Hepatocyte (in vitro differentiated cells): ENCODE data around the gene CHST11. TPM values are rescaled to one million over a fixed set of nuclear protein-coding genes. Genes with fewer than 3 reads are reported as not detected.

ENCODE experiments used
- DNase-seq: peaks from one replicate; pipeline ENCODE4 v3.0.0-alpha.2; 2016; ENCODE audit warnings: low spot score
- H2AFZ ChIP-seq: fragments of 200-600 bp; sonication (generic); 2 replicates; pipeline ENCODE4 v1.6.0; 2016; ENCODE audit warnings: antibody characterized with exemption, mild to moderate bottlenecking
- H3K27ac ChIP-seq: fragments of 200-600 bp; sonication (generic); 2 replicates; pipeline ENCODE4 v1.5.1; 2016; ENCODE audit warnings: mild to moderate bottlenecking
- H3K27me3 ChIP-seq: fragments of 200-600 bp; sonication (generic); 2 replicates; pipeline ENCODE4 v1.6.1; 2016
- H3K36me3 ChIP-seq: fragments of 200-600 bp; sonication (generic); replicated peaks from 2 replicates; pipeline ENCODE4 v1.5.1; 2016; ENCODE audit warnings: low read depth; ENCODE audit not compliant: insufficient read depth
- H3K4me1 ChIP-seq: fragments of 200-600 bp; sonication (generic); 2 replicates; pipeline ENCODE4 v1.5.1; 2016; ENCODE audit warnings: mild to moderate bottlenecking, moderate library complexity; ENCODE audit not compliant: insufficient read depth
- H3K4me2 ChIP-seq: fragments of 200-600 bp; sonication (generic); 2 replicates; pipeline ENCODE4 v1.6.0; 2016
- H3K4me3 ChIP-seq: fragments of 200-600 bp; sonication (generic); 2 replicates; pipeline ENCODE4 v1.5.1; 2016; ENCODE audit warnings: mild to moderate bottlenecking
- H3K79me2 ChIP-seq: fragments of 200-600 bp; sonication (generic); 2 replicates; pipeline ENCODE4 v1.6.0; 2017; ENCODE audit warnings: mild to moderate bottlenecking
- H3K9me2 ChIP-seq: fragments of 200-600 bp; sonication (generic); replicated peaks from 2 replicates; pipeline ENCODE4 v1.6.0; 2017; ENCODE audit warnings: mild to moderate bottlenecking; ENCODE audit not compliant: insufficient read depth
- H3K9me3 ChIP-seq: fragments of 200-600 bp; sonication (generic); 2 replicates; pipeline ENCODE4 v1.5.1; 2016; ENCODE audit warnings: low read depth, mild to moderate bottlenecking
- H4K20me1 ChIP-seq: fragments of 200-600 bp; sonication (generic); 2 replicates; pipeline ENCODE4 v1.6.0; 2016; ENCODE audit warnings: mild to moderate bottlenecking; ENCODE audit not compliant: insufficient read depth, poor library complexity, severe bottlenecking
- CTCF ChIP-seq: fragments of 200-600 bp; sonication (generic); IDR thresholded peaks from 2 replicates; pipeline ENCODE4 v1.5.1; 2016; ENCODE audit warnings: antibody characterized with exemption, mild to moderate bottlenecking; ENCODE audit not compliant: poor library complexity
- EZH2 ChIP-seq: fragments of 200-600 bp; sonication (generic); IDR thresholded peaks from 2 replicates; pipeline ENCODE4 v1.6.1; 2016; ENCODE audit warnings: antibody characterized with exemption, mild to moderate bottlenecking, borderline replicate concordance
- EZH2phosphoT487 ChIP-seq: fragments of 200-600 bp; sonication (generic); IDR thresholded peaks from one replicate; pipeline ENCODE4 v1.6.1; 2018; ENCODE audit warnings: antibody characterized with exemption, mild to moderate bottlenecking, low read depth, moderate library complexity; ENCODE audit not compliant: unreplicated experiment, severe bottlenecking
- WGBS: methylation state at CpG from one replicate; pipeline ENCODE4 v1.1.6; 2016; ENCODE audit warnings: low lambda C conversion rate; ENCODE audit errors: missing lambda C conversion rate; 5-methylcytosine and 5-hydroxymethylcytosine counted together
- polyA plus RNA-seq: library from polyadenylated mRNA; unstranded; fragments of >200 nt; fragmentation: Nextera tagmentation; extraction: Ambion mirVana; gene quantifications from 2 replicates; pipeline ENCODE4 v1.2.1, GENCODE V29; 2016
- total RNA-seq: library from RNA; depleted of rRNA; stranded (reverse); fragments of >200 nt; gene quantifications from 2 replicates; pipeline ENCODE4 v1.2.3, GENCODE V29; 2014

CHST11 gene
- total and polyA plus RNA-seq, 2 experiments from 2014 or later = 5.2 to 8.9 TPM

DNA sequence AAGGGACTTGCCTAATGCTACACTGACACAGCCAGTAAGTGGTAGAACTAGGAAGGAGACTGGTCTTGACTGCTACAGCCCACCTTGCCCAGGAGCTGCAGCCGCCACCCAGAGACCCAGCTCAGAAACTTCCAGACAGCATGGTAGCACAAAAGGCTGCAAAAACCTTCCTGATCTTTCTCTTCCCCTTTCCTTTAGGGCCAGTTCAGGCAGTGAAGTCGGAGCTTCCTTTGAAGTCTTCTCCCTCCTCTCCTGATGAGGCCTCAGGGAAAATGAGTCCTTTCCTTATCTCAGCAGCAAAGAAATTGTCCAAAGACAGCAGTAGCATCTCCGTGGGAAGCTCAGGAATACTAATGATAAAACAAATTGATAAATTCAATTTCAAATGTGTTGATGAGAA, 21.0 kb upstream of the CHST11 start:
- no peak overlapping the region for H3K4me3 ChIP-seq
- WGBS = 37% methylated on average over 3 of the region's 3 CpGs
- no peak overlapping the region for H3K4me2 ChIP-seq
- no peaks in the 10 kb centered on the region for H3K4me1 ChIP-seq
- no peak overlapping the region for H2AFZ ChIP-seq
- H3K79me2 ChIP-seq = no peaks in the 10 kb centered on the region
- no peaks in the 10 kb centered on the region for H3K36me3 ChIP-seq
- H3K9me3 ChIP-seq = no peaks in the 10 kb centered on the region
- no peaks in the 10 kb centered on the region for H3K9me2 ChIP-seq
- no peaks in the 10 kb centered on the region for H4K20me1 ChIP-seq
- no peak for TF ChIP-seq EZH2phosphoT487
- TF ChIP-seq EZH2 = no peak
- TF ChIP-seq CTCF = no peak
- H3K27ac ChIP-seq = no peak overlapping the region
- no peaks in the 10 kb centered on the region for H3K27me3 ChIP-seq
- no peak for DNase-seq

DNA sequence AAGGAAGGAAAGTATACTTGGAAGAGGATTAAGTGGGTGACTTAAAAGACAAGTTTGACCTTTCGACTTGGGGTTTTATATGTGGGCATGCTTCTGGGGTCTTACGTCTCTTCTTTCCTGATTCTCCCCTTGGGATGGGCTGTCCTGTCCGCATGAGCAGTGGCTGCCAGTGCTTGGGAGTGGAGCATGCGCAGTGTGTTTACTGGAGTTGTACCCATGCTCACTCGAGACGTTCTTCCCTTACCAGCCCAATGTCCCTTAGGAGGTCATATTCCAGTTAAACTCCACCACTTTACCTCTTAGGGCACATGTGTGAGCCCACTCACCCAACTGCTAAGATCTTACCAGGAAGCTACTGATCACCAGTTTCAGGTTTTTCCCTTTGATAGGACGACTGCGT, 20.0 kb upstream of the CHST11 start:
- 92% methylated on average over 8 of the region's 8 CpGs for WGBS
- no peak overlapping the region for H3K4me2 ChIP-seq
- no peaks in the 10 kb centered on the region for H3K9me3 ChIP-seq
- H3K27me3 ChIP-seq = no peaks in the 10 kb centered on the region
- no peak for TF ChIP-seq CTCF
- TF ChIP-seq EZH2phosphoT487 = no peak
- no peak for DNase-seq
- no peaks in the 10 kb centered on the region for H3K9me2 ChIP-seq
- no peaks in the 10 kb centered on the region for H3K79me2 ChIP-seq
- no peaks in the 10 kb centered on the region for H3K36me3 ChIP-seq
- H3K4me1 ChIP-seq = no peaks in the 10 kb centered on the region
- H2AFZ ChIP-seq = no peak overlapping the region
- H3K4me3 ChIP-seq = no peak overlapping the region
- H4K20me1 ChIP-seq = no peaks in the 10 kb centered on the region
- H3K27ac ChIP-seq = no peak overlapping the region

DNA sequence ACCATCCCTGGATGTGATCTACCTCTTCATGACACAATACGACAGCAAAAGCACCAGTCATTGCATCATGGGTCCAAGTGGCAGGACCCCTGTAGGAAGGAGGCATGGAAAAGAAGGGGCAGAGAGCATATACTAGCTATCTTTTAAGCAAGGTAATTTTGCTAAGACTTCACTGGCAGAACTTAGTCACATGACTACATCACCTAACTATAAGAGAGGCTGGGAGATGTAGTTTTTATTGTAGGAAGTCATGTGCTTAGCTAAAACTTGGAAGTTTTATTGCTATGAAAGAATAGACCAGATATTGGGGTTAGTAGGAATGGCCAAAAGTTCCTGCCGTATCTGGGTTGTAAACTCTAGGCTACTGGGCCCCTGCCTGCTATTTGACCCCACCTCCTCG, 18.6 kb upstream of the CHST11 start:
- Histone ChIP-seq H3K4me3 (no peak overlapping the region), H3K36me3 (no peaks in the 10 kb centered on the region), H3K9me2 (no peaks in the 10 kb centered on the region), H3K79me2 (no peaks in the 10 kb centered on the region), H4K20me1 (no peaks in the 10 kb centered on the region), H3K27me3 (no peaks in the 10 kb centered on the region), H3K27ac (no peak overlapping the region), H2AFZ (no peak overlapping the region), H3K4me2 (no peak overlapping the region), H3K9me3 (no peaks in the 10 kb centered on the region), H3K4me1 (no peaks in the 10 kb centered on the region)
- no peak for TF ChIP-seq EZH2
- no peak for TF ChIP-seq EZH2phosphoT487
- no peak for TF ChIP-seq CTCF
- 89% methylated on average over 3 of the region's 3 CpGs for WGBS
- DNase-seq = no peak

DNA sequence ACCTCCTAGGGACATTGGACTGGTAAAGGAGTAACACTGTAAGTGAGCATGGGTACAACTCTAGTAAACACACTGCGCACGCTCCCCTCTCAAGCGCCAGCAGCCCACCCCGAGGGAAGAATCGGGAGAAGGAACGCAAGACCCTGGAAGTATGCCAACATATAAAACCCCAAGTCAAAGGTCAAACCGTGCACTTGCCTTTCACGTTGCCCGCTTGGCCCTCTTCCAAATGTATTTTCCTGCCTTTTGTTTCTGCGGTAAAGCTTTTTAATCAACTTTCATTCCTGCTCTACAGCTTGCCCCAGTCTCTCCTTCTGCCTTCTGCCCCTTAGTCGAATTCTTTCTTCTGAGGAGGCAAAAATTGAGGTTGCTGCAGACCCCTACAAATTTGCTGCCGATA, 17.6 kb upstream of the CHST11 start:
- Histone ChIP-seq H3K9me2 (no peaks in the 10 kb centered on the region), H3K27ac (no peak overlapping the region), H3K4me2 (no peak overlapping the region), H2AFZ (no peak overlapping the region), H3K4me1 (no peaks in the 10 kb centered on the region), H3K36me3 (no peaks in the 10 kb centered on the region), H3K9me3 (no peaks in the 10 kb centered on the region), H4K20me1 (no peaks in the 10 kb centered on the region), H3K27me3 (no peaks in the 10 kb centered on the region), H3K79me2 (no peaks in the 10 kb centered on the region), H3K4me3 (no peak overlapping the region)
- TF ChIP-seq CTCF (no peak), EZH2 (no peak), EZH2phosphoT487 (no peak)
- no peak for DNase-seq
- WGBS = 92% methylated on average over 12 of the region's 12 CpGs
